Activated gamma-delta T cell (primary cell): ENCODE measurements around the gene HECTD1.
A peak's percentile ranks its signal among the peaks of the same experiment; 100 is the strongest.
"Not testable (repeated sequence)": the region's sequence is repeated elsewhere in the genome, so short reads cannot be mapped to it uniquely, and the experiment has no call there.

ENCODE experiments used
- DNase-seq: peaks from one replicate; lab custom pipeline; 2025; lab: John Stamatoyannopoulos, UW

Gene HECTD1

GRCh38 chr14:31228533-31228932, 20.9 kb upstream of the HECTD1 start:
- DNase-seq, result no peak

DNA sequence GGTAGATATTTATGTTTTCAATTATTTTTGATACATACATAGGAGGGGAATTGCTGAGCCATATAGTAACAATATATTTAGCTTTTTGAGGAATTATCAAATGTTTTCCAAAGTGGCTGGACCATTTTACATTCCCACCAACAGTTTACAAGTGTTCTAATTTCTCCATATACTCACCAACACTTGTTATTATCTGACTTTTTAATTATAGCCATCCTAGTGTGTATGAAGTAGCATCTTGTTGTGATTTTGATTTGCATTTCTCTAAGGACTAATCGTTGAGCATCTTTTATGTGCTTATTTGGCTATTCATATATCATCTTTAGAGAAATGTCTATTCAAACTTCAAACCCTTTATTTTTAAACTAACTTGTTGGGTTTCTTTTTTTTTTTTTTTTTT, 17.2 kb upstream of the HECTD1 start:
- no peak for DNase-seq

GRCh38 chr14:31223331-31223730, 15.7 kb upstream of the HECTD1 start:
- DNase-seq, result no peak

DNA sequence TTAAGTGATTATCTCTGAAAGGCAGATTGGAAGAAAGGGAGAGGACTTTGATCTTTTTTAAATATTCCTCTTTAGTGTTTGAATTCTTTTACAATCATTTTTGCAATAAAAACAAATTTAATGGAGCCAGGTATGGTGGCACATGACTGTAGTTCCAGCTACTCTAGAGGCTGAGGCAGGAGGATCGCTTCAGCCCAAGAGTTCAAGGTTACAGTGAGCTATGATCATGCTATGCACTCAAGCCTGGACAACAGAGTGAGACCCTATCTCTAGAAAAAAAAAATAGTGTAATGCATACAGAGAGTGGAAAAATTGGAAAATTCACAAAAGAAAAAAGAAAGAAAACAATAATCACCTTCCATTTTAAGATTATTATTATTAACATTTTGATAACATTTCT, 15.2 kb upstream of the HECTD1 start:
- no peak for DNase-seq

DNA sequence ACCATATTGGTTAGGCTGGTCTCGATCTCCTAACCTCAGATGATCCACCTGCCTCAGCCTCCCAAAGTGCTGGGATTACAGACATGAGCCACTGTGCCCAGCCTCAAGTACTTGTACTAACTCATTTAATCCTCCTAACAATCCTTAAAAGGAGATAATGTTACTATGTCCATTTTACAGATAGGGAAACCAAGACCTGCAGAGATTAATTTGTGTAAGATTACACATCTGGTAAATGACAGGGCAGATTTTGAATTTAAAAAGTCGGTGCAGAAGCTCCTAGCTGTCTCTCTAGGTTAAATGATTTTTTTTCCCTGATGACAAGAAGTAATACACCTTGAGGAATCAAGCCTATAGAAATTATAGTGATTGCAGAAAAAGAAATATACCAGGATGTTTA, 13.7 kb upstream of the HECTD1 start:
- DNase-seq, result no peak

- no peak for DNase-seq
Observed at GRCh38 chr14:31219169-31219568, 11.6 kb upstream of the HECTD1 start.

- no peak for DNase-seq
Observed at GRCh38 chr14:31216359-31216758, 8.8 kb upstream of the HECTD1 start.

DNA sequence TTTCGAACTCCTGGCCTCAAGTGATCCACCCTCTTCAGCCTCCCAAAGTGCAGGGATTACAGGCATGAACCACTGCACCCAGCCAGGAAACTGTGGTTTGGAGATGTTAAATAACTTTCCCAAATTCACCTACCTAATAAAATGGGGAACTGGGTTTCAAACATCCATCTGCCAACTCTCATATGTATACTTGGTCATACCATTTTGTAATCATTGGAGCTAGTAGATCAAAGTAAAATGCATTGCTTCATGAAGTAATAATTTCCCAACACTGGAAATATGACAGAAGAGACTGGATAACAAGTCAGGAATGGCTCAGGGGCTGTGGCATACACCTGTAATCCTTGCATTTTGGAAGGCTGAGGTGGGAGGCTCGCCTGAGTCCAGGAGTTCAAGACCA, 5.3 kb upstream of the HECTD1 start:
- no peak for DNase-seq

DNA sequence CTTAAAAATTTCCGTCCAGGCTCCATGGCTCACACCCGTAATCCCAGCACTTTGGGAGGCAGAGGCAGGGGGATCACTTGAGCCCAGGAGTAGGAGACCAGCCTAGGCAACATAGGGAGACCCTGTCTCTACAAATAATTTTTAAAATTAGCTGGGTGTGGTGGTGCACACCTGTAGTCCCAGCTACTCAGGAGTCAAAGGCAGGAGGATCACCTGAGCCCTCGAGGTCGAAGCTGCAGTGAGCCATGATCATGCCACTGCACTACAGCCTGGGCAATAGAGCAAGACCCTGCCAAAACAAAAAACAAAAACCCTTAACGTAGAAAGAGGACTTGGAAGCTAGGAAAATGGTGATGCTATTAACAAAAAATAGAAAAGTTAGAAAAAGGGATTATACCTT, 2.0 kb upstream of the HECTD1 start:
- DNase-seq, result no peak

DNA sequence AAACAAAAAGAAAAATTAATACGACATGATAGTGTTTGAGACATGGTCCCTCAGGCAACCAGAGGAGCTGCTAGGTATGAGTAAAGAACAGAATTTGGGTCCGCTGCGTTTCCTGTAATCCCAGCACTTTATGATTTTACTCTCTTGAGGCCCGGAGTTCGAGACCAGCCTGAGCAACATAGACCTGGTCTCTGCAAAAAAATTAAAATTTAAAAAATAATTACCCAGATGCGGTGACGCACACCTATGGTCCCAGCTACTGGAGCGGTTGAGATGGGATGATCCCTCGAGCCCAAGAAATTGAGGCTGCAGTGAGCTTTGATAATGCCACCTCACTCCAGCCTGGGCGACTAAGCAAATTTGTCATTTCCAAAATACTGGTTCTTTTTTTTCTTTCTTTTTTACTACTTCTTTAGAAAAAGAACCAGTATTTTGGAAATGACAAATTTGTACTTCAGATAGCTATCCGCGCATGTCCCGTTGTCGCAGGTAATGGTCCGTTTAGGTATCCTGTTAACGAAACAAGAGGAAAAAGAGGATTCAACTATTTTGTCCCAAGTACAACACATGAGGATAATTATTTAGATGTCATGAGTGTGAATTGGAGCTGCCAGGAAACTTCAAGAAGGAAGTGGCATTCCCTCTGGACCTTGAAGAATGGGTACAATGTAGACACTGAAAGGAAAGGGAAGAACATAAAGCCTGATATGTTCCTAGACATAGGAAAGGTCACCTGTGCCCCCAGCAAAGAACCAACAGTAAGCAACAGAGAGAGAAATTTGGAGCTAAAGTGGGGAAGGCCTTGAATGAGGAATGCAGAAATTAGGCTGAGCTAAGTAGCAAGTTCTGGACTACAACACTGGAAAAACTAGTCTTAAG, 1.2 kb upstream of the HECTD1 start:
- no peak for DNase-seq

GRCh38 chr14:31207287-31207754, 272 bp downstream of the HECTD1 start:
- DNase-seq, result no peak

DNA sequence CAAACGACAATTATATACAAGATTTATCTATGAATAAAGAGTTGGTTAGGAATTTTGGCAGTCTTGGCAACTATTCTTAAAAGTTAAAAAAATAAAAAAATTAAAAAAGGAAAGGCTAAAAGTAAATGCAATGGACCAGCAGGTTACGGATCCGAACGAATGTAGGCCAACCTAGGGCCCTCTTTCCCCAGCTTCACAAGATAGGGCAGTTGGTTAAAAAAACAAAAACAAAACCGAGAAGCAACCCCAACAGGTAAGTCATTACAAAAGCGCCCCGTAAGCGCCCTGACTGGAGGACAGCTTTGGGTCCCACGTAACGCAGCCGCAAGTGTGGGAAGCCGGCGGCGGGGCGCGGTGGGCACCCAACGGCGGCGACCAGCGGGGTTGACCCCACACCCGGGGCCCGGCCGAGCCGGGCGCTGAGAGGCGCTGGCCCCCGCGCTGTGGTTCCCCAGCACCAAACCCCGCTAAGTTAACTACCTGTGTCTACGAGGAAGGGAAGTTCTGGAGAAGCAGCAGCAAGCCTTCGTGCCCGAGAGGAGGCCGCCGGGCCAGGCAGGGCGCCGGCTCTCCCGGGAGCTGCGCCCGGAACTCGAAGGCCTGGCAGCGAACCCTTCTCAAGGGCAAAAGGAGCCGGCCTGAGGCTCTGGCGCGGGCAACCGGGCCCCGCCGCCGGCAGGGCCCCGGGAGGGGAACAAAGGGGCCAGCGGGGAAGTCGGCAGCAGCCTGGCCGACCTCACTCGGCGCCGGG, 882 bp downstream of the HECTD1 start:
- DNase-seq, result peak; percentile 47

DNA sequence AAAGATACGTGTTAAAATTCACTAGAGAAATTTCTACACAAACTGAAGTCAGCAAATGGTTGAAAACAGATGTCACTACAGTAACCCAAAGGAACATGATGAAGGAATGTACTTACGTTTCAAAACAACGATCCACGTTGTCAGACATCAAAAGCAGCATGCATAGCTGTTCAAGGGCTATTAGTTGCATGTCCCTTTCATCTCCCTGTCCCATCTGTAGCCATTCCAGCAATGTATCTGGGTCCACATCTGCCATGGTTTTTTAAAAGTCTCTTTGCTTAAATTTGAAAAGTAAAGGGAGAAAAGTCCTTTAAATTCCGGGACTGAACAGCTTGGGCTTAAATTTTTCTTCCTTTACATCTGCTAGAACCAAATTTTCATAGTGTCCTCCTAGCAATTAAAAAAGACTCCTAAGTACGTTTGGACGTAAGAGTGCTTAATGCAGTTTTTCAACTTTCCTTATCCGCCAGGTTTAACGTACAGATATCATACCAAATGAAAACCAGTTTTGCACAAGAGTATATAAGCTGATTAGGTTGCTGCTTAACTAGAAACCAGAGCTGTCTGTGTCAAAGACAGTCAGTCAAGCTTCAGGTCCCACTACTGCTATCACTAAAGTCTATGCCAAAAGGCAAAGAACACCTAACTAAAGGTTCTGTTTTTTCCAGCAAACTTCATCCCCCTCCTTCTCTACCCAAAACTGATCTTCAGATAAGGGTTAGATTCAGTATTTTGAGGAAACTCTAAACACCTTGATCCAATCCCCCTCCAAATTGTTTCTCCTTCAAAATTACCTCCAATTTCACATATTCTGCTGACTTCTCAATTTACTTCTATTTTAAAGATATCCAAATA, 1.7 kb downstream of the HECTD1 start:
- no peak for DNase-seq

- no peak for DNase-seq
Observed at GRCh38 chr14:31204593-31205534, 2.7 kb downstream of the HECTD1 start.

GRCh38 chr14:31203899-31204592, 3.5 kb downstream of the HECTD1 start:
- DNase-seq, result not testable (repeated sequence)

DNA sequence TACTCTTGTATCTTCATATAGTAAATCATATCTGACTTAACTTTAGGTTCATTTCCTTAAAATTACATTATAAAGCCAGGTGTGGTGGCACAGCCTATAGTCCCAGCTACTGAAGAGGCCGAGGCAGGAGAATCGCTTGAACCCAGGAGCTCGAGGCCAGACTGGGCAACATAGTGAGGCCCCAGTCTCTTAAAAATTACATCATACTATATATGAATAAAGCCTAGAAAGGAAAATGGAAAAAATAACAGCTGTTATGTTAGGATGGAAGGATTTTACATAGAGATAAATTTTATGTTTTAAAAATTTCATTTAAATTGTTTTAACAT, 4.2 kb downstream of the HECTD1 start:
- no peak for DNase-seq

GRCh38 chr14:31201111-31201510, 6.5 kb downstream of the HECTD1 start:
- no peak for DNase-seq

DNA sequence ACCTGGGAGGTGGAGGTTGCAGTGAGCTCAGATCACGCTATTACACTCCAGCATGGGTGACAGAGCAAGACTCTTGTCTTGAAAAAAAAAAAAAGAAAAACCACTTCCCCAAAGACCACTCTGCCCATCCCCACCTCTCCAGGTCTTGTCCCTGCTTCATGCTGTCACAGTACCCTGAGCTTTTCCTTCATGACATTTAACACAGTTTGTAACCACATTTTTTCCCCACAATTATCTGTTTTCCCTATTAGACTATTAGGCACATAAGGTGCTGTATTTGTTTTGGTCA, 6.9 kb downstream of the HECTD1 start:
- DNase-seq, result no peak

DNA sequence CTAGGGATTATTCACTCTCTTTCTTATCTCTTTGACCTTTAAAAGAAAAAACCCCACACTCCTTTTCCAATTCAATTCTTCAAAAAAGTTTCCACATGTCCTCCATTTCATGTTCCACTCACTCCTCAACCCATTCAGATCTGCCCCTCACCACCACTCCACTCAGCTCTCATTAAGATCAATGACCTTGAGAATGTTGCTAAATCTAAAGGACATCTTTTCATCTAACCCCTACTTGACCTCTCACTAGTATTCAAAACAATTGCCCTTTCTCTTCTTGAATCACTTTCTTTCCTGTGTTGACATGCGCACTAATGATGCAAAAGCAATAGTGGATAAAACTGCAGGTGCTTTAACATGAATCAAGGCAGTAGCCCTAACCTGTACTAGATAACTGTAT, 9.9 kb downstream of the HECTD1 start:
- DNase-seq, result no peak

DNA sequence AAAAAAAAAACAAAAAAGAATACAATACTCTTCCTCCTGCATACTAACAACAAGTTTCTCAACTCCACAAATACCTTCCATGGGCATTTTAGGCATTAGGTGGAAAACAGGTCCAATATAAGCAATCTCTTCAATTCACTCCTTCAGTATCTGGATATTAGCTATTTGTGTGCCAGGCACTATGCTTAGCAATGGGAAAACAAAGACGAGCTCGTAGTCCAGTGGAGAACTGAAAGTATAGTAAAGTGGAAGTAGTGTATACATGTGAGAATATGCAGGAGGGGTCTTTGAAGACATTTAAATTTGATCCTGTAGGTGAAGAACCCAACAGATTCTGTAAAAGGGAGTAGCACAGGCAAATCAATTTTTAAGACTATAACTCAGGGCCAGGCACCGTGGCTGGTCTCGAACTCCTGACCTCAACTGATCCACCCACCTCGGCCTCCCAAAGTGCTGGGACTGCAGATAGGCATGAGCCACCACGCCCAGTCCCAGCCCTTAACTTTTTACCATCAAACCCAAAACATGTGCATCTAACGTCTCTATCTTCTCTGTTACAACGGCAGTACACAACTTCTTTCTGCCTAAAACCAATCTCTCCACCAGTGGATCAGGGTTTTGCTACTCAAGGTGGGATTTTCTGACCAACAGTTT, 10.6 kb downstream of the HECTD1 start:
- DNase-seq, result no peak
